H1 (cell line): ENCODE measurements around the gene TUBA4B. TPM values are rescaled to one million over a fixed set of nuclear protein-coding genes. Genes with fewer than 3 reads are reported as not detected.

Experiments
- CTCF ChIA-PET: fragments of 300-600 bp; sonication (Branson Sonifier 250); formaldehyde crosslinking; loops from one replicate; lab custom pipeline; 2021; ENCODE audit not compliant: partially characterized antibody; lab: Charles Lee
- POLR2A ChIA-PET: fragments of 300-600 bp; sonication (Branson Sonifier 250); formaldehyde crosslinking; loops from one replicate; lab custom pipeline; 2021; ENCODE audit warnings: inconsistent platforms; ENCODE audit not compliant: partially characterized antibody; lab: Charles Lee
- DNase-seq, 2 experiments: peaks; one replicate each; pipeline versions ENCODE4 v3.0.0 to v3.0.0-alpha.2; 2010 to 2022; ENCODE audit warnings: low spot score in 2 of 2, low read depth in 1 of 2, mixed read lengths in 1 of 2
- FAIRE-seq: peaks from 2 replicates; lab custom pipeline; 2011; peaks lifted over from hg19 to GRCh38; lab: Jason Lieb, UNC
- H2AFZ ChIP-seq: 2 replicates; pipeline ENCODE4 v1.8.1; 2012; ENCODE audit warnings: low read length, inconsistent platforms
- H2AK5ac ChIP-seq: 2 replicates; pipeline ENCODE4 v1.6.1; 2013; ENCODE audit warnings: low read depth, low read length
- H2BK120ac ChIP-seq: replicated peaks from 2 replicates; pipeline ENCODE3; 2013; ENCODE audit warnings: low read depth, low read length, inconsistent platforms
- H2BK12ac ChIP-seq: 2 replicates; pipeline ENCODE4 v1.6.1; 2013; ENCODE audit warnings: low read depth, low read length
- H2BK15ac ChIP-seq: 2 replicates; pipeline ENCODE4 v1.6.1; 2013; ENCODE audit warnings: low read length
- H2BK20ac ChIP-seq: 2 replicates; pipeline ENCODE4 v1.6.1; 2013; ENCODE audit warnings: low read length
- H2BK5ac ChIP-seq: 2 replicates; pipeline ENCODE4 v1.6.1; 2013; ENCODE audit warnings: low read depth, low read length
- H3K14ac ChIP-seq: 2 replicates; pipeline ENCODE4 v1.6.1; 2013; ENCODE audit warnings: inconsistent platforms; ENCODE audit not compliant: insufficient read length
- H3K18ac ChIP-seq: 2 replicates; pipeline ENCODE4 v1.6.1; 2013; ENCODE audit warnings: low read length; ENCODE audit errors: extremely low read depth
- H3K23ac ChIP-seq: 2 replicates; pipeline ENCODE4 v1.6.1; 2013; ENCODE audit warnings: inconsistent platforms; ENCODE audit not compliant: insufficient read length
- H3K23me2 ChIP-seq: 2 replicates; pipeline ENCODE4 v1.6.1; 2013; ENCODE audit warnings: low read depth, low read length
- H3K27ac ChIP-seq: 2 replicates; pipeline ENCODE4 v1.6.1; 2011; ENCODE audit warnings: low read depth, low read length, inconsistent platforms
- H3K27me3 ChIP-seq, 4 experiments: replicated peaks in 1 of 4; 1 replicate in 1 of 4; 2 replicates in 3 of 4; pipeline versions ENCODE4 v1.6.1 to v1.8.1; 2011 to 2013; ENCODE audit warnings: low read length in 3 of 4, mild to moderate bottlenecking in 3 of 4, inconsistent platforms in 2 of 4, mixed read lengths in 2 of 4, moderate library complexity in 1 of 4; ENCODE audit not compliant: control insufficient read depth in 3 of 4, insufficient read depth in 3 of 4; ENCODE audit errors: extremely low read depth in 1 of 4
- H3K36me3 ChIP-seq, 4 experiments: 2 replicates each; pipeline versions ENCODE4 v1.6.1 to v1.8.1; 2011 to 2013; ENCODE audit warnings: mild to moderate bottlenecking in 4 of 4, low read length in 3 of 4, moderate library complexity in 2 of 4, control low read depth in 1 of 4, inconsistent platforms in 1 of 4; ENCODE audit not compliant: insufficient read depth in 4 of 4, control insufficient read depth in 2 of 4
- H3K4ac ChIP-seq: replicated peaks from 2 replicates; pipeline ENCODE3; 2013; ENCODE audit warnings: low read length, low read depth, mixed read lengths, inconsistent platforms; ENCODE audit not compliant: insufficient read length
- H3K4me1 ChIP-seq, 4 experiments: replicated peaks in 1 of 4; 1 replicate in 1 of 4; 2 replicates in 3 of 4; pipeline versions ENCODE4 v1.6.1 to v1.8.1; 2011 to 2013; ENCODE audit warnings: low read length in 3 of 4, inconsistent platforms in 2 of 4, mixed read lengths in 1 of 4; ENCODE audit not compliant: insufficient read depth in 4 of 4, control insufficient read depth in 3 of 4
- H3K4me2 ChIP-seq, 2 experiments: 2 replicates each; pipeline versions ENCODE4 v1.6.1 to v1.8.1; 2011 to 2013; ENCODE audit warnings: low read depth in 2 of 2, low read length in 2 of 2, control low read depth in 1 of 2, inconsistent platforms in 1 of 2, mild to moderate bottlenecking in 1 of 2; ENCODE audit not compliant: insufficient read depth in 1 of 2
- H3K4me3 ChIP-seq, 4 experiments: fragments of 200-600, 300-600 bp in 1 of 4; sonication (generic), shearing (Covaris generic), sonication (Bioruptor Twin) in 1 of 4; 2 replicates each; pipeline versions ENCODE4 v1.5.1 to v1.8.1; 2011 to 2016; ENCODE audit warnings: low read length in 4 of 4, low read depth in 3 of 4, control low read depth in 2 of 4, inconsistent platforms in 2 of 4, mild to moderate bottlenecking in 2 of 4, mixed read lengths in 1 of 4, moderate library complexity in 1 of 4; ENCODE audit not compliant: insufficient read depth in 2 of 4; ENCODE audit errors: extremely low read depth in 1 of 4
- H3K56ac ChIP-seq: replicated peaks from 2 replicates; pipeline ENCODE3; 2013; ENCODE audit warnings: low read depth, mild to moderate bottlenecking, mixed read lengths, low read length, inconsistent platforms; ENCODE audit not compliant: insufficient read length
- H3K79me1 ChIP-seq: 2 replicates; pipeline ENCODE4 v1.6.1; 2013; ENCODE audit warnings: low read depth, low read length, control low read depth
- H3K79me2 ChIP-seq, 2 experiments: 2 replicates each; pipeline versions ENCODE4 v1.6.1 to v1.8.1; 2012 to 2013; ENCODE audit warnings: low read length in 2 of 2, mild to moderate bottlenecking in 2 of 2, inconsistent platforms in 1 of 2; ENCODE audit not compliant: insufficient read depth in 2 of 2, control insufficient read depth in 1 of 2
- H3K9ac ChIP-seq, 4 experiments: replicated peaks in 1 of 4; 1 replicate in 1 of 4; 2 replicates in 3 of 4; pipeline versions ENCODE4 v1.6.1 to v1.8.1; 2011 to 2013; ENCODE audit warnings: low read depth in 3 of 4, low read length in 3 of 4, control low read depth in 2 of 4, mild to moderate bottlenecking in 2 of 4, moderate library complexity in 2 of 4, inconsistent platforms in 1 of 4; ENCODE audit errors: extremely low read depth in 1 of 4
- H3K9me3 ChIP-seq, 2 experiments: 2 replicates each; pipeline versions ENCODE4 v1.6.1 to v1.8.1; 2012 to 2013; ENCODE audit warnings: mild to moderate bottlenecking in 2 of 2, moderate library complexity in 2 of 2, control low read depth in 1 of 2, inconsistent platforms in 1 of 2, low read depth in 1 of 2, low read length in 1 of 2, mixed read lengths in 1 of 2; ENCODE audit not compliant: insufficient read depth in 2 of 2
- H4K20me1 ChIP-seq, 2 experiments: replicated peaks in 1 of 2; 2 replicates each; pipeline versions ENCODE3 to v1.8.1; 2011 to 2013; ENCODE audit warnings: inconsistent platforms in 2 of 2, low read length in 2 of 2, mild to moderate bottlenecking in 1 of 2; ENCODE audit not compliant: insufficient read depth in 2 of 2, control insufficient read depth in 1 of 2
- H4K5ac ChIP-seq: 2 replicates; pipeline ENCODE4 v1.6.1; 2013; ENCODE audit warnings: low read length, low read depth, mixed read lengths, inconsistent platforms; ENCODE audit not compliant: insufficient read length
- H4K8ac ChIP-seq: 2 replicates; pipeline ENCODE4 v1.8.0; 2013; ENCODE audit warnings: mild to moderate bottlenecking, moderate library complexity, low read length, inconsistent platforms; ENCODE audit not compliant: insufficient read depth; ENCODE audit errors: extremely low read depth
- H4K91ac ChIP-seq: replicated peaks from 2 replicates; pipeline ENCODE3; 2013; ENCODE audit warnings: low read length, mixed read lengths, inconsistent platforms; ENCODE audit not compliant: insufficient read length
- CTCF ChIP-seq, 3 experiments: IDR thresholded peaks; 1 replicate in 2 of 3; 2 replicates in 1 of 3; pipeline versions ENCODE4 v1.5.1 to v1.6.1; 2011; ENCODE audit warnings: low read length in 3 of 3, mild to moderate bottlenecking in 3 of 3, inconsistent platforms in 2 of 3, low read depth in 1 of 3, moderate library complexity in 1 of 3; ENCODE audit not compliant: insufficient read depth in 1 of 3; ENCODE audit errors: control extremely low read depth in 1 of 3
- POLR2AphosphoS5 ChIP-seq: IDR thresholded peaks from 2 replicates; pipeline ENCODE4 v1.6.1; 2011; ENCODE audit warnings: low read depth, low read length
- WGBS, 2 experiments: shearing (Covaris generic) in 1 of 2; methylation state at CpG; one replicate each; pipeline versions ENCODE4 v1.1.6 to v1.1.7; 2013 to 2015; ENCODE audit warnings: low lambda C conversion rate in 2 of 2, mixed read lengths in 2 of 2, inconsistent platforms in 1 of 2, low coverage in 1 of 2, missing lambda C conversion rate in 1 of 2; ENCODE audit not compliant: insufficient replicate concordance in 2 of 2, insufficient coverage in 1 of 2, insufficient read length in 1 of 2; ENCODE audit errors: extremely low coverage in 1 of 2, missing lambda C conversion rate in 1 of 2; 5-methylcytosine and 5-hydroxymethylcytosine counted together
- polyA plus RNA-seq, 7 experiments: library from polyadenylated mRNA; depleted of rRNA in 3 of 7; stranded (reverse) in 5 of 7; unstranded in 2 of 7; fragments of >200 nt in 5 of 7; fragments of 200-250 nt in 2 of 7; gene quantifications; 1 replicate in 5 of 7; 2 replicates in 1 of 7; 4 replicates in 1 of 7; pipeline versions ENCODE4 v1.2.1 to v1.2.3, GENCODE V29; 2011 to 2013; ENCODE audit warnings: missing spikeins in 2 of 7, mixed read lengths in 2 of 7
- total RNA-seq: library from RNA; stranded (reverse); fragmentation: NEBNext Ultra II Directional; extraction: Animal tissue kit (Norgen Biotek cat#: 25700); gene quantifications from 2 replicates; pipeline ENCODE4 v1.2.1, GENCODE V29; 2021
- TF ChIP-seq, protein P1 (sequence below): IDR thresholded peaks from 2 replicates; pipeline ENCODE4 v1.6.1; 2012; ENCODE audit warnings: inconsistent platforms

TUBA4B gene
- total and polyA plus RNA-seq, 2 of the 8 experiments (the other 6 are each of a cell fraction or from before 2014, with no cell fraction given): 0.08 to 0.24 TPM

GRCh38 chr2:219216535-219216915 lies 36.5 kb upstream of the TUBA4B start:
- no peak overlapping the region for H2AFZ ChIP-seq
- no peak overlapping the region for H3K18ac ChIP-seq
- no peak overlapping the region for H2BK5ac ChIP-seq
- H4K20me1 ChIP-seq: peaks cover 0 to 2% of the 10 kb centered on the region in 2 experiments
- H3K79me1 ChIP-seq: no peaks in the 10 kb centered on the region
- no peaks in the 10 kb centered on the region for H3K79me2 ChIP-seq
- no peak overlapping the region for H2BK20ac ChIP-seq
- H4K8ac ChIP-seq: no peak overlapping the region
- H3K9ac ChIP-seq: no peak overlapping the region
- WGBS, 2 experiments: 92% methylated on average over 6 of the region's 6 CpGs; no CpG with 5 or more reads in 1 of the 2 experiments
- FAIRE-seq (no peak), DNase-seq (no peak)
- no peak overlapping the region for H2AK5ac ChIP-seq
- H3K36me3 ChIP-seq: peaks cover 16 to 46% (median 26%) of the 10 kb centered on the region in 4 experiments
- no peak overlapping the region for H3K56ac ChIP-seq
- H3K4me2 ChIP-seq: no peak overlapping the region
- ChIA-PET POLR2A (interaction anchor here (0.7 to 14.0 kb wide), 8 partner anchors 9 to 78 kb away, joined by 3 to 190 read pairs (median 18); partner anchors contain the start of genes ANKZF1, ATG9A, GLB1L and STK16), CTCF (interaction anchor here (0.6 to 1.7 kb wide), 8 partner anchors 9 to 173 kb away, joined by 3 to 6 read pairs (median 4); no protein-coding TSS in a partner anchor)
- no peak overlapping the region for H3K4ac ChIP-seq
- peaks cover 14% of the 10 kb centered on the region for H3K23me2 ChIP-seq
- no peak overlapping the region for H4K5ac ChIP-seq
- no peaks in the 10 kb centered on the region; a peak in 1 of 7 replicates for H3K27me3 ChIP-seq
- H3K14ac ChIP-seq: no peak overlapping the region
- no peak overlapping the region for H3K27ac ChIP-seq
- H2BK15ac ChIP-seq: no peak overlapping the region
- peaks cover 0 to 12% (median 6%) of the 10 kb centered on the region in 4 experiments; a peak in 3 of 7 replicates for H3K4me1 ChIP-seq
- H3K4me3 ChIP-seq: no peak overlapping the region; a peak in 1 of 8 replicates
- H2BK120ac ChIP-seq: no peak overlapping the region
- H2BK12ac ChIP-seq: no peak overlapping the region
- no peak overlapping the region for H3K23ac ChIP-seq
- H3K9me3 ChIP-seq: no peaks in the 10 kb centered on the region
- no peak overlapping the region for H4K91ac ChIP-seq
- TF ChIP-seq CTCF (IDR thresholded peaks at IDR 0.05; ENCODE audit: control extremely low read depth in 1 of 3, insufficient read depth in 1 of 3, low read depth in 1 of 3, low read length in 3 of 3) (no peak), POLR2AphosphoS5 (no peak)
- TF ChIP-seq, protein P1, sequence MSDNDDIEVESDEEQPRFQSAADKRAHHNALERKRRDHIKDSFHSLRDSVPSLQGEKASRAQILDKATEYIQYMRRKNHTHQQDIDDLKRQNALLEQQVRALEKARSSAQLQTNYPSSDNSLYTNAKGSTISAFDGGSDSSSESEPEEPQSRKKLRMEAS: no peak
